WERI-Rb-1 (cell line): ENCODE data around the gene RAB8A.
A peak's percentile ranks its signal among the peaks of the same experiment; 100 is the strongest.
"Not testable (repeated sequence)": the region's sequence is repeated elsewhere in the genome, so short reads cannot be mapped to it uniquely, and the experiment has no call there.

Source experiments
- DNase-seq: peaks from one replicate; pipeline ENCODE4 v3.0.0-alpha.2; 2020
- H3K27ac ChIP-seq: fragments of 250-450 bp; sonication (Bioruptor Pico); 2 replicates; pipeline ENCODE4 v1.5.1; 2020; ENCODE audit warnings: mild to moderate bottlenecking, moderate library complexity
- H3K27me3 ChIP-seq: fragments of 250-450 bp; sonication (Bioruptor Pico); 2 replicates; pipeline ENCODE4 v1.5.1; 2021; ENCODE audit warnings: mild to moderate bottlenecking, low read depth, moderate library complexity; ENCODE audit not compliant: insufficient read depth, severe bottlenecking
- H3K36me3 ChIP-seq: fragments of 250-450 bp; sonication (Bioruptor Pico); 2 replicates; pipeline ENCODE4 v1.5.1; 2020; ENCODE audit warnings: mild to moderate bottlenecking, moderate library complexity
- H3K4me3 ChIP-seq: 2 replicates; pipeline ENCODE4 v1.5.1; 2011; ENCODE audit warnings: low read depth, mild to moderate bottlenecking, control low read depth, low read length
- H3K9me3 ChIP-seq: fragments of 250-450 bp; sonication (Bioruptor Pico); 2 replicates; pipeline ENCODE4 v1.5.1; 2021; ENCODE audit warnings: mild to moderate bottlenecking, moderate library complexity; ENCODE audit not compliant: severe bottlenecking
- CTCF ChIP-seq: IDR thresholded peaks from 2 replicates; pipeline ENCODE4 v1.5.1; 2011; ENCODE audit warnings: low read depth, mild to moderate bottlenecking, control low read depth, inconsistent platforms, low read length

RAB8A gene

GRCh38 chr19:16095071-16095571 lies 16.6 kb upstream of the RAB8A start:
- DNase-seq: no peak
- no peak for TF ChIP-seq CTCF
- Histone ChIP-seq H3K36me3 (peaks cover 92% of the 10 kb centered on the region), H3K27me3 (no peaks in the 10 kb centered on the region), H3K27ac (peak overlapping the region; percentile 27; the same call in 1 of the 2 replicates), H3K4me3 (no peak overlapping the region), H3K9me3 (no peaks in the 10 kb centered on the region)

- no peak for TF ChIP-seq CTCF
- H3K27ac ChIP-seq: peak overlapping the region; percentile 69
- no peaks in the 10 kb centered on the region for H3K27me3 ChIP-seq
- H3K9me3 ChIP-seq: no peaks in the 10 kb centered on the region
- peaks cover 91% of the 10 kb centered on the region for H3K36me3 ChIP-seq
- peak; percentile 81 for DNase-seq
- H3K4me3 ChIP-seq: peak overlapping the region; percentile 24
Observed at GRCh38 chr19:16096280-16096855, 15.3 kb upstream of the RAB8A start.

- H3K4me3 ChIP-seq: no peak overlapping the region
- peaks cover 85% of the 10 kb centered on the region for H3K36me3 ChIP-seq
- no peaks in the 10 kb centered on the region for H3K27me3 ChIP-seq
- no peak overlapping the region for H3K27ac ChIP-seq
- DNase-seq: no peak
- TF ChIP-seq CTCF: no peak
- H3K9me3 ChIP-seq: no peaks in the 10 kb centered on the region
Observed at GRCh38 chr19:16098416-16098768, 13.3 kb upstream of the RAB8A start.

- no peak overlapping the region for H3K4me3 ChIP-seq
- no peaks in the 10 kb centered on the region for H3K9me3 ChIP-seq
- TF ChIP-seq CTCF: no peak
- no peaks in the 10 kb centered on the region for H3K27me3 ChIP-seq
- H3K27ac ChIP-seq: no peak overlapping the region
- DNase-seq: no peak
- H3K36me3 ChIP-seq: peaks cover 84% of the 10 kb centered on the region
Observed at GRCh38 chr19:16098821-16099220, 12.9 kb upstream of the RAB8A start.

- H3K27me3 ChIP-seq, H3K4me3 ChIP-seq, DNase-seq, H3K27ac ChIP-seq, H3K9me3 ChIP-seq: not testable (repeated sequence)
- peaks cover 78% of the 10 kb centered on the region for H3K36me3 ChIP-seq
Observed at GRCh38 chr19:16099314-16099965, 12.2 kb upstream of the RAB8A start.

- Histone ChIP-seq H3K27ac (no peak overlapping the region), H3K36me3 (peaks cover 67% of the 10 kb centered on the region), H3K4me3 (no peak overlapping the region), H3K27me3 (no peaks in the 10 kb centered on the region), H3K9me3 (no peaks in the 10 kb centered on the region)
- no peak for TF ChIP-seq CTCF
- DNase-seq: no peak
Observed at GRCh38 chr19:16100524-16100923, 11.2 kb upstream of the RAB8A start.
